Activated gamma-delta T cell treated with anti-CD3 and anti-CD28 coated beads, Interleukin-2, amount 50 U/mL, for 16 hours (primary cell): ENCODE data around the gene FMN1.

Source experiments
- DNase-seq: peaks from one replicate; pipeline ENCODE4 v3.0.0-alpha.2; 2020; ENCODE audit warnings: low read depth

FMN1 gene

GRCh38 chr15:32718821-32719716, 475.4 kb downstream of the FMN1 start:
- DNase-seq, result no peak

GRCh38 chr15:32718227-32718820, 476.2 kb downstream of the FMN1 start:
- DNase-seq, result no peak

GRCh38 chr15:32717426-32718226, 476.9 kb downstream of the FMN1 start, which contains the start of gene GREM1:
Gene GREM1, plus strand, starts transcription at chr15:32718004. Its CDS starts 12,687 bp downstream, at chr15:32730691.
- no peak for DNase-seq

GRCh38 chr15:32716915-32717425, 477.5 kb downstream of the FMN1 start:
- DNase-seq, result no peak

- DNase-seq, result no peak
Observed at GRCh38 chr15:32716216-32716914, 478.1 kb downstream of the FMN1 start.
